Measurements from ENCODE around the gene USP40.

Gene USP40

DNA sequence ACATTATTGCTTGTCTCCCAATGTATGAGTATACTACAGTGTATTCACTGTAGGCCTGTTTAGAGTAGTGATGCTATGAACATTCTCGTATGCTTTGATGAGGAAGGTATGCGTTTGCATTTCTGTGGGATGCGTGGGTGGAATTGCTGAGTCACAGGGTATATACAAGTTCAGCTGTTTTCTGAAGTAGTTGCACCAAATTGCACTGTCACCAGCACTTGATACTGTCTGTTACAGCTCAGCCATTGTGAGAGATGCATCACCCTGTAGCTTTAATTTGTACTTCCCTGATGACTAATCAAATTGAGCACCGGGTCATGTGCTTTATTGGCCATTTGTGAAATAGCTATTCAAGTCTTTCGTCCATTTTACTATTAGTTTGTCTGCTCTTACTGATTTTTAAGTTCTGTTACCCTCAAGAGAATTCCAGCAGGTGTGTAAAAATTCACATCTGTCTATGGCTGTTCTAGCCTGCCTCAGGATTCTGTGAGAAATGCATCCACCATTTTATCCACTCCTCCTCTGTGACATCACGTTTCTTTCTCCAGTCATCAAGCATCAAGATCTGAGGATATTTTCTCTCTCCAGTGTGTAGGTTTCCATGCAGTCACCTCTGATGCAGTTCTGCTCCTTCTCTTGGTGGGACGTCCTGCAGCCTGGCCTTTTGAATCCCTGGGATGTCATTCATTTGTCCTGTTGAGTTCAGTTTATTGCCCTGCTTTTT, 139.8 kb downstream of the USP40 start:
- peak in 1 of 2 donors; percentile 50 for DNase-seq (ENCODE audit: low read depth in 2 of 2)

Data from stimulated activated CD4-positive, alpha-beta T cell treated with anti-CD3 and anti-CD28 coated beads, Interleukin-1b, Interleukin-23, amount 100 ng/mL, for 1 hour (primary cell).